Right lobe of liver (tissue), 6 donors: ENCODE measurements around the gene IGSF6. TPM values are rescaled to one million over a fixed set of nuclear protein-coding genes. Genes with fewer than 3 reads are reported as not detected.

ENCODE experiments used
- ATAC-seq, 4 donors: fragments of 200-7000 bp; cut with Tn5 transposase; one replicate each; pipeline ENCODE4 v1.9.1; 2020; ENCODE audit warnings: mild to moderate bottlenecking in 4 of 4, moderate library complexity in 4 of 4
- DNase-seq, 3 donors: peaks; one replicate each; pipeline ENCODE4 v3.0.0-alpha.2; 2020
- H3K27ac ChIP-seq, 3 donors: fragments of 200-600 bp; one replicate each; pipeline ENCODE4 v1.8.0; 2022
- H3K27me3 ChIP-seq, 2 donors: fragments of 200-600 bp; one replicate each; pipeline ENCODE4 v1.8.0; 2022
- H3K36me3 ChIP-seq, 4 donors: fragments of 200-600 bp; sonication (generic) in 1 of 4; one replicate each; pipeline versions ENCODE4 v1.5.1 to v1.8.0; 2017 to 2022; ENCODE audit warnings: control low read depth in 1 of 4
- H3K4me1 ChIP-seq, 4 donors: fragments of 200-600 bp; sonication (generic) in 1 of 4; one replicate each; pipeline versions ENCODE4 v1.5.1 to v1.8.0; 2017 to 2022; ENCODE audit warnings: control low read depth in 1 of 4
- H3K4me3 ChIP-seq, 3 donors: fragments of 200-600 bp; one replicate each; pipeline ENCODE4 v1.8.0; 2022
- H3K9me3 ChIP-seq, 4 donors: fragments of 200-600 bp; sonication (generic) in 1 of 4; one replicate each; pipeline versions ENCODE4 v1.5.1 to v1.8.0; 2017 to 2022; ENCODE audit warnings: control low read depth in 1 of 4
- POLR2A ChIP-seq: fragments of 450-650 bp; IDR thresholded peaks from one replicate; pipeline ENCODE4 v1.6.1; 2017; ENCODE audit warnings: antibody characterized with exemption, mild to moderate bottlenecking
- WGBS: methylation state at CpG from one replicate; pipeline ENCODE4 v1.1.6; 2018; ENCODE audit warnings: low coverage, low lambda C conversion rate; ENCODE audit not compliant: insufficient coverage; ENCODE audit errors: missing lambda C conversion rate; 5-methylcytosine and 5-hydroxymethylcytosine counted together
- intact Hi-C, 2 donors: fragments of 100-400 bp; cut with DNase I; formaldehyde crosslinking; loops; one replicate each; pipeline versions ENCODE4 v1.11.2 to v1.14.1; 2022
- total RNA-seq, 6 experiments: library from RNA; depleted of rRNA in 2 of 6; stranded (reverse); fragments of >200 nt in 2 of 6; fragmentation: NEBNext Ultra II Directional in 3 of 6; extraction: Animal tissue kit (Norgen Biotek cat#: 25700) in 3 of 6; gene quantifications; one replicate each; pipeline versions ENCODE4 v1.1.0 to v1.2.4, GENCODE V29; 2016 to 2023
- TF ChIP-seq, protein P1 (sequence below), 4 donors: fragments of 200-600 bp in 3 of 4; fragments of 450-650 bp in 1 of 4; IDR thresholded peaks; one replicate each; pipeline versions ENCODE4 v1.5.1 to v1.8.0; 2016 to 2022; ENCODE audit warnings: antibody characterized with exemption in 4 of 4, mild to moderate bottlenecking in 2 of 4
- donor health status: DM: no; HTN: yes; CAD: no.
- donor health status: DM: no; HTN: no; CAD: no.
- donor health status: DM: no; HTN: no; CAD: no.
- donor health status: DM: no; HTN: yes; CAD: no.
- donor health status: DM: no; HTN: yes; CAD: no.

IGSF6 gene
- total RNA-seq, 6 experiments from 2014 or later, result 1.9 to 20.5 (median 3.4) TPM

DNA sequence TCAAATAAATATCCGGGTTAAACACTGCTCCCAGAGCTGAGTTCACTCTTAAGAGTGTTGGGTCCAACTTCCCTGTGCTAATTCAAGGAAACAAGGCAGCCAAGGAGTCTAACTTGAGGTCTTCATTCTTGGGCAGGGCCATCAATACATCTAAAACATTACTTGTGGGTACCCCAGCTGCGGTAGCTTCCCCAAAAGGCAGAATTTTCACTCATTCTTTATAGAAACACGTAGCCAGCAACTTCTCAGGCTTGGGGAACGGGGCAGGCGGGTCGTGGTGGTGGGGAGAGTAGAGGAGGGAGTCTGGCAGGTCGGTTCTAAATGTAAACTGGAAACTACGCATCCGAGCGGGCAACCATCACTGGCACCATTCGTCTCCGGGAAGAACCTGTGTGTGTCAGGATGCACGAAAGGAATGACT, 53.7 kb downstream of the IGSF6 start:
- no peaks in the 10 kb centered on the region for H3K27me3 ChIP-seq
- no peaks in the 10 kb centered on the region for H3K36me3 ChIP-seq
- DNase-seq (no peak), ATAC-seq (peak; percentile 4 to 31 (median 11))
- H3K4me3 ChIP-seq, result peak overlapping the region; percentile 82 to 90 (median 87)
- no peaks in the 10 kb centered on the region for H3K9me3 ChIP-seq
- H3K4me1 ChIP-seq, result peaks cover 0 to 10% (median 3%) of the 10 kb centered on the region in 4 donors
- TF ChIP-seq, protein P1, sequence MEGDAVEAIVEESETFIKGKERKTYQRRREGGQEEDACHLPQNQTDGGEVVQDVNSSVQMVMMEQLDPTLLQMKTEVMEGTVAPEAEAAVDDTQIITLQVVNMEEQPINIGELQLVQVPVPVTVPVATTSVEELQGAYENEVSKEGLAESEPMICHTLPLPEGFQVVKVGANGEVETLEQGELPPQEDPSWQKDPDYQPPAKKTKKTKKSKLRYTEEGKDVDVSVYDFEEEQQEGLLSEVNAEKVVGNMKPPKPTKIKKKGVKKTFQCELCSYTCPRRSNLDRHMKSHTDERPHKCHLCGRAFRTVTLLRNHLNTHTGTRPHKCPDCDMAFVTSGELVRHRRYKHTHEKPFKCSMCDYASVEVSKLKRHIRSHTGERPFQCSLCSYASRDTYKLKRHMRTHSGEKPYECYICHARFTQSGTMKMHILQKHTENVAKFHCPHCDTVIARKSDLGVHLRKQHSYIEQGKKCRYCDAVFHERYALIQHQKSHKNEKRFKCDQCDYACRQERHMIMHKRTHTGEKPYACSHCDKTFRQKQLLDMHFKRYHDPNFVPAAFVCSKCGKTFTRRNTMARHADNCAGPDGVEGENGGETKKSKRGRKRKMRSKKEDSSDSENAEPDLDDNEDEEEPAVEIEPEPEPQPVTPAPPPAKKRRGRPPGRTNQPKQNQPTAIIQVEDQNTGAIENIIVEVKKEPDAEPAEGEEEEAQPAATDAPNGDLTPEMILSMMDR (IDR thresholded peaks at IDR 0.05), result no peak
- TF ChIP-seq POLR2A, result no peak
- H3K27ac ChIP-seq, result peak overlapping the region; percentile 77 to 91 (median 85)
- intact Hi-C loops, result no loop called here
- 0% methylated on average over 12 of the region's 13 CpGs for WGBS

DNA sequence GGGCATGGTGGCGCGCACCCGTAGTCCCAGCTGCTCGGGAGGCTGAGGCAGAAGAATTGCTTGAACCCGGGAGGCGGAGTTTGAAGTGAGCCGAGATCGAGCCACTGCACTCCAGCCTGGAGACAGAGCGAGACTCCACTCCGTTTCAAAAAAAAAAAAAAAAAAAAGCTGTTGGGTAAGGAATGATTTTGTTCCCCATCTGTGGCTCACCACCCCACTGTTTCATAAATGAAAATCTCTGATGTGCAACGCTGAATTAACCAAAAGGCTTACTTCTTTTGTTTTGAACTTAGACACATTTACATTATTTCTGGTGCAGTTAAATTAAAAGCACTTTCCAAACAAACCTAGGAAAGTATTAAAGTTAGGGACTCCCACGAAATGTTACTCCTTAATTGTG, 54.2 kb downstream of the IGSF6 start:
- H3K4me1 ChIP-seq, result peaks cover 0 to 10% (median 3%) of the 10 kb centered on the region in 4 donors

DNA sequence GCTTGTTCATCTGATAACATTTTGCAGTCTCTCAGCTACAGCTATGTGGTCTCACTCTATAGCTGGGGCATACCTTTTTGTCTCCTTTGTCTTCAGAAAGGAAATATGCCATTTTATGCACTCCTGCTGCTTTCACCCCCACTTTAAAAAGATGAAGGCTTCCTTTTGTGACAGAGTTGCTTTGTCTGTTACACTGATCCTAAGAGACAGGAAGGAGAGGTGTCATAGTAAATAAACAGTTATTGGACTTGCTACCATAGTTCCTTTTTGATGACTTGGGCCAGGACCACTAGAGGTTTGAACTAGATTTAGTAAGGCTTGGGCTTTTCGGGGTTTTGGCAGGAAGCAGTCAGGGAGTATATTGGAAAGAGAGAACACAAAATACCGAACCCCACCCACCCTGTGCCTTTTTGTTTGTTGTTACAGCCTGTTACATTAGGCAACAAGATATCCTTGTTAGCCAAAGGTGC, 54.8 kb downstream of the IGSF6 start:
- 41% methylated on average over 2 of the region's 2 CpGs for WGBS
- DNase-seq, result no peak

More for the DNA sequence above, 54.2 kb downstream of the IGSF6 start:
- no peak for TF ChIP-seq POLR2A
- TF ChIP-seq, protein P1 (IDR thresholded peaks at IDR 0.05), result no peak
- no peaks in the 10 kb centered on the region for H3K9me3 ChIP-seq
- 45% methylated on average over 4 of the region's 12 CpGs for WGBS
- intact Hi-C loops, result no loop called here
- peak overlapping the region in 1 of 3 donors; percentile 87 for H3K4me3 ChIP-seq
- H3K27me3 ChIP-seq, result no peaks in the 10 kb centered on the region
- no peak for DNase-seq
- peak overlapping the region in 2 of 3 donors; percentile 77 to 91 for H3K27ac ChIP-seq
- no peak for ATAC-seq
- no peaks in the 10 kb centered on the region for H3K36me3 ChIP-seq

DNA sequence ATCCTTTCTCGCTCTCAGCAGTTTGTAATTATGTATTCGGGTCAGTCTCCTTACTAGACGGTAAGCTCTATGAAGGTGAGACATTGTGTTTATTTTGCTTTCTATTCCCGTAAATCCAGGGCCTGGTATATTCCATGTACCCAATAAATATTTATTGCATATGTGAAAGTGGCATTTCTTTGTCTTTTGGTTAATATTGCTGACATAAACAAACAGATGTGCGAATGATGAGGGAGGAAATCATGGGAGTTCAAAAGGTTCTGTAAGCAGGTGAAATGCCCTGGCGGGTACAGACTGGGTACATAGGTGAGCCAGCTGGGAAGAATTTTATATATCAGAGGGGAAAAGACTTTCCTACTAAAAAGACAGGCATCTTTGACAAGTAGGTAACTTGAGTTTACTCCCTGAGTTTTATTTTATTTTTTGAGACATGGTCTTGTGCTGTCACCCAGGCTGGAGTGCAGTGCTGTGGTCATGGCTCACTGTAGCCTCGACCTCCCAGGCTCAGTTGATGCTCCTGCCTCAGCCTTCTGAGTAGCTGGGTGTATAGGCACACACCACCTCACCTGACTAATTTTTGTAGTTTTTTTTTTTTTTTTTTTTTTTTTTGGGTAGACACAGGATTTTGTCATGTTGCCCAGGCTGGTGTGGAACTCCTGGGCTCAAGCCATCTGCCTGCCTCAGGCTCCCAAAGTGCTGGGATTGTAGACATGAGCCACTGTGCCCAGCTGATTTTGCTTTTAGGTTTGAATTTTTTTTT, 58.7 kb downstream of the IGSF6 start:
- H3K4me1 ChIP-seq, result no peaks in the 10 kb centered on the region
- H3K4me3 ChIP-seq, result no peak overlapping the region
- no peak overlapping the region for H3K27ac ChIP-seq
- TF ChIP-seq, protein P1 (IDR thresholded peaks at IDR 0.05), result no peak
- no peak for TF ChIP-seq POLR2A
- no peaks in the 10 kb centered on the region for H3K27me3 ChIP-seq
- WGBS, result 67% methylated on average over 7 of the region's 7 CpGs
- H3K36me3 ChIP-seq, result no peaks in the 10 kb centered on the region
- intact Hi-C loops, result no loop called here
- no peak for DNase-seq
- no peaks in the 10 kb centered on the region for H3K9me3 ChIP-seq
- ATAC-seq, result no peak

More for the DNA sequence above, 54.8 kb downstream of the IGSF6 start:
- ATAC-seq, result no peak
- intact Hi-C loops, result no loop called here
- Histone ChIP-seq H3K36me3 (no peaks in the 10 kb centered on the region), H3K4me1 (peaks cover 0 to 10% (median 3%) of the 10 kb centered on the region in 4 donors), H3K27me3 (no peaks in the 10 kb centered on the region), H3K9me3 (no peaks in the 10 kb centered on the region), H3K4me3 (no peak overlapping the region), H3K27ac (no peak overlapping the region)
- TF ChIP-seq, protein P1 (IDR thresholded peaks at IDR 0.05), result no peak
- TF ChIP-seq POLR2A, result no peak
